HCEC 1CT (cell line): ENCODE data around the gene MAPKBP1.

Source experiments
- DNase-seq: peaks from one replicate; pipeline ENCODE4 v3.0.0-alpha.2; 2017

Gene MAPKBP1

DNA sequence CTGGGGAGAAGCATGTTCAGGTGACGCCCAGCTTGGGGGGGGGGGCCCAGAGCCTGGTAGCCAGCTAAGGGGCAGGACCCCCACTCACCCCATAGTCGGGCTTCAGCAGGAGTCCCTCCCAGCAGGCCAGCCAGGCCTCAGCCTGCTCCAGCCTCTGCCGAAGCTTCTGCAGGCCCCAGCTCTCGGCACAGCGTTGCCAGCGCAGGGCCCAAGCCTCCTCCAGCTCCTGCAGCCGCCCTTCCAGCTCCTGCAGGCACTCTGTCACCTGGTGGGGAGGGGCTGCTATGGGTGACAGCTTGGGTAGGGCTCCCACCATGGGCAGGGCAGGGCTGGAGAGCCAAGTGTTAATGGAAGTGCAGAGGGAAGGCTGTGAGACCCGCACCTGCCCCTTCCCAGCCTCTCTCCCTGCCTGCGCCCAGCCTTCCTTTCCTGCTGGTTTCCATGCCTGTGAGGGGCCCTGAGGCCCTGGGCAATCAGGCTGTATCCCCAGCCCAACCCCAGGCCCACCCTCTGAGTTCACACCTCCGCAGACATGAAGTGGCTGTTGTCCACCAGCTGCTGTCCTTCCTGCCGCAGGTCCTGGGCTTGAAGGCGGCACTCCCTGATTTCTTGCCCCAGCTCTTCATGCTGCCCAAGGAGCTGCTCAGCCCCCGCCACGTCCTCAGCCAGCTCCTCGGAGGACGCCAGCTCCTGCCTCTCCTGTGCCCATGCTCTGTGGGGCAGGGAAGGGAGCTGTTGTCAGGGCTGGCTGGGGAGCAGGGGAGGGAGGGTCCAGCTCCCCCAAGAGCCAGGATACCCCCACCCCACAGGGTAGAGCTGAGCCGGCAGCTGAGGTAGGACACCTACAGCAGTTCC, 78.7 kb downstream of the MAPKBP1 start:
- DNase-seq, result no peak

DNA sequence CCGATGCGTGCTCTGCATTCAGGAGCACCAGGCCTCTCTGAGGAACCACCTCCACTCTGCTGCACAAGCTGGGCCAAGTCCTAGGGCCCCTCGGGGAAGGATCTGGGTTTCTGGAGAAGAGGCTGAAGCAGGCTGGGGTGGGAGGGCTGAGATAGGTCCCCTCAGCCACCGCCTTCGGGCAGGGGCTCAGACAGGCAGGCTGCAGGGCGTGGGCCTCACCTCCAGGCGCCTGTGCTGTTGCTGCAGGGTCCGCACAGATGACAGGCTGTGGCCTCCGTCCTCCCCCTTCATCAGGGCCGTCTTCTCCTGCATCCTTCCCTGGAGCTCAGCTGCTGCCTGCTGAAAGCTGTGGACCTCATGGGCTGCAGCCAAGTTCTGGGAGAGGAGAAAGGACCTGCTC, 79.5 kb downstream of the MAPKBP1 start:
- DNase-seq, result no peak

DNA sequence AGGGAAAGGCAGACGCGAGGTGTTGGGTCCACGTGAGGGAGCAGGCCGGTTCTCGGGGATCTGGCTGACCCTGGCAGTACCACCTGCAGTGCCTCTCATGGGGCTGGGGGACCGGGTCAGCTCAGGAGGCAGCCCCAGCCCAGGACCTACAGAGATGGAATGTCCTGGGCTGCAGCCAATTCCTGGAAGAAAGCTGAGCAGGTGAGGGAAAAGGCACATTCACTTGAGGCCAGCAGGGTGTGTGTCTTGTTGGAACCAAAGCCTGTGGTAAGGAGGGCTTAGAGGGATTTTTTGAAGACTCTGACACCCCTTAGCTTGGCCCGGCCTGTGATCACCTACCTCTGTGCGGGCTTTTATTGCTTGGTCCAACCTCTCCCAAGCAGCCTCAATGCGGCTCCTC, 80.2 kb downstream of the MAPKBP1 start:
- DNase-seq, result no peak

DNA sequence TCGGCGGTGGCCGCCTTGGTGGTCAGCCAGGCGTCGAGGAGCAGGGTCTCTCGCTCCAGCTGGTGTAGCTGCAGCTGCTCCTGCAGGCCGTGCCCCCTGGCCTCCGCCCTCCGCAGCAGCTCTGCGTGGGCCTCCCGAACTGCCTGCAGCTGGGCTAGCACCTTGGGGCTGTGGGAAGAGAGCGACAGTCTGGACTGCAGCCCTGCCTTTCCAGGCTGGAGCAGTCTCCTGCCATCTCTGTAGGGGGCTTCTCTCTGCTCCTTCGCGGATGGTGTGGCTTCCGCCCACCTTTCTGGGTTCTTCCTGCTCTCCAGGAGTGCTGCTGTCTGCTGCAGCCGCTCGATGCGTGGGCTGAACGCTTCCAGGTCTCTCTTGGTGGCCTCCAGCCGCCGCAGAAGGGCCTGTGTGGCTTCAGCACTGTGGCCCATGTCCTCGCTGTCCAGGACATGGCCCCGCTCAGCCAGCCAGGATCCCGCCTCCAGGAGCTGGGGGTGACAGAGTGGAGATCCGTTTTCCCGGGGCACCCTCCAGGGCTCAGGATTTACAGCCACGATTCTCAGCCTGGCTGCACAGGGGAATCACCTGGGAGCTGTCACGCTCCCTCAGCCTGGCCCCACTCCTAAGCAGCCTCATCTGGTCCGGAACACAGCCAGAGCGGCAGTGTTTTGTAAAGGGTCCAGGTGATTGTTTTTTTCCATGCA, 81.1 kb downstream of the MAPKBP1 start:
- DNase-seq, result no peak

DNA sequence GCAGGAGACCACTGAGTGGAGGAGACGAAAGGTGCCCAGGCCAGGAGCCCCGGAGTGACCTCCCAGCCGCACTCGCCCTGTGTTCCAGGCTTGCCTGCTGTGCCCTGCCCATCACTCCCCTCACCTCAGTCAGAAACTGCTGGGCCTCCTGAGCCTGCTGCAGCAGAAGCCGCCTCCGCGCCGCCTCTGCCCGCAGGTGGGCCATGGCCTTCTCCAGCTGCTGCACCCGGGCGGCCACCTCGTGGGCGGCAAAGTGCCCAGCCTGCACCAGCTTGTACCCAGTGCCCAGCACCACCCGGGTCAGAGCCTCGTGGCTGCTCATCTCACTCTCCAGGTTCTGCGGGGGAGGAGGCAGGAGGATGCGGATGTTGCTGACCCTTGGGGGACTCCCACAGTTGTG, 82.0 kb downstream of the MAPKBP1 start:
- DNase-seq, result no peak

DNA sequence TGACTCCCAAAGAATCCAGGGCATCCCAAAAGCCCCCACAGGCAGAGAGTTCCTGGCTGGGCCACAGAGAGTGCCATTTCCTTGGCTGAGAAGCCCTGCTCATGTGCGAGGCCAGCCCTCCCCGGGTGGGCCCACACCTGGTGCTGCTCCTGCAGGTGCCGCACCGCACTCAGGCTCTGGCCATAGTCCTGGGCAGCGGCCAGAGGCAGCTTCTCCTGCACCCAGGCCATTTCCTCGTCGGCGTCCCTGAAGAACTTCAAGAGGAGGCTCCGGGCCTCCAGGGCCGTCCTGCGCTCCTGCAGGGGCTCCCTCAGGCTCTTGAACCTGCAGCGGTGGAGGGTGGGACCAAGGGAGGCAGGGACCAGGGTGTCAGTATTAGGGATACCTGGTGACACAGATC, 82.4 kb downstream of the MAPKBP1 start:
- DNase-seq, result no peak

DNA sequence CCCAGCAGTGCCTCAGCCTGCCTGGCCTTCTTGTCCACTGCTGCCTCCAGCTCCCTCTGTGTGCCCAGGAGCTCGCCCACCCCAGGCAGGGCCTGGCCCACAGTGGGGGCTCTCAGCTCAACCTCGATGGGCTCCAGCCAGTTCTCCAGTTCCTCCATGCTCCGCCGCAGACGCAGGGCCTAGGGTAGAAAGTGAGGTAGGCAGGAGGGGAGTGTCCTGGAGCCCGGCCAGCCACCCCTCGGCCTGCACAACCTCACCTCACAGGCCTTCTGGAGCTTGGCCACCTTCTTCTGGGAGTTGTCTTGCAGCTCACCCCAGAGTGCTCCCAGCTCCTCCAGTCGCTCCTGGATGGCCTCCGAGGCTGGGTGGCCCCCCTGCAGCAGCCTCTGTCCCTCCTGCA, 83.0 kb downstream of the MAPKBP1 start:
- no peak for DNase-seq

DNA sequence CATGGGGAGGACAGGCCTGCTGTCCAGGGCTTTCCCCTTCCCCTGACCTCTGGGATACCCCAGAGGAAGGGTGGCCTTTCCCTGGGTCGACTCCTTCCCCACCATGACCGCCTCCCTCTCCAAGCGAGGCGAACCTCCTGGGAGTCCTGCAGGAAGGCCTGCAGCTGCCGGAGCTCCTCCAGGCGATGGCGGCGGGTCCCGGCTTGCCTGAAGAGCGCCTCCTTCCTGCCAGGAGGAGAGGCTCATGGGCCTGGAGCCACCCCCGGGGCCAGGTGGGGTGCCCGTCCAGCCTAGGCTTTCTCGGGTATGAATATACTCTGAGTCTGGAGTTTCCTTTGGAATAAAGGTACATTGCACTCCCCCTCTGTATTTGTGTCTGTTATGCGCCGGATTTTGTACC, 84.5 kb downstream of the MAPKBP1 start:
- DNase-seq, result no peak

DNA sequence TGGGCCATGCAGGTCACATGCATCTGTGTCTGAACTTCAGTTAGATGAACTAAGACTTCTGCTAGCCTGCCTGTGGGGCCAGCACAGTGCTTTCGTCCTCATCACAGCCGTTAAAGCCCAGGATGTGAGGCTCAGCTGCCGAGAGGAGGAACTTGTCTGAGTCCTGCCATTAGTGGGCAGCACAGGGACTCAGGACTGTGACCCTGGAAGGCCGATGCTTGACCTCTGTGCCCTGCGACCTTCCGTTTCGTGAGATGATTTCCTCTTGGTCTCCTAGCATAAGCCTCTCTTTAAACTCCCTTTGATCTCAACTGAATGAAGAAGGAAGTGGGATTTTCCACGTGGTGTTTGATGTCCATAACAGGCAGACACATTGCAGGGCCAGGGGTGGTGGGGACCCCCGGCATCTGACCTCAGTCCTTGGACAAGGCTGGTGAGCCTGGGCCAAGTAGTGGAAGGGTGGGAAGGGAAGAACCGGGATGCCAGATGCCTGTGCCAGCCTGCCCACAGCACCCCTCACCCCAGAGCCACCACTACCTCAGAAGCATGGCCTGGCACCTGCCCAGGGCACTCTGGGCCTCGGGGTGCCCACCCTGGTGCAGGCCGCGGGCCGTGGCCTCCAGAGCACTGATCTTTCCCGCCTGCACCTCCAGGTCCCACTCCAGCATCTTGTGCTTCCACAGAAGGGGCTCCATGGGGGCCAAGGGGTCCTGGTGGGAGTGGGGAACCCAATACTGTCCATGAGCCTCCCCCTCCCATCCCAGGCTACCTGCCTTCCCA, 86.0 kb downstream of the MAPKBP1 start:
- DNase-seq, result no peak

DNA sequence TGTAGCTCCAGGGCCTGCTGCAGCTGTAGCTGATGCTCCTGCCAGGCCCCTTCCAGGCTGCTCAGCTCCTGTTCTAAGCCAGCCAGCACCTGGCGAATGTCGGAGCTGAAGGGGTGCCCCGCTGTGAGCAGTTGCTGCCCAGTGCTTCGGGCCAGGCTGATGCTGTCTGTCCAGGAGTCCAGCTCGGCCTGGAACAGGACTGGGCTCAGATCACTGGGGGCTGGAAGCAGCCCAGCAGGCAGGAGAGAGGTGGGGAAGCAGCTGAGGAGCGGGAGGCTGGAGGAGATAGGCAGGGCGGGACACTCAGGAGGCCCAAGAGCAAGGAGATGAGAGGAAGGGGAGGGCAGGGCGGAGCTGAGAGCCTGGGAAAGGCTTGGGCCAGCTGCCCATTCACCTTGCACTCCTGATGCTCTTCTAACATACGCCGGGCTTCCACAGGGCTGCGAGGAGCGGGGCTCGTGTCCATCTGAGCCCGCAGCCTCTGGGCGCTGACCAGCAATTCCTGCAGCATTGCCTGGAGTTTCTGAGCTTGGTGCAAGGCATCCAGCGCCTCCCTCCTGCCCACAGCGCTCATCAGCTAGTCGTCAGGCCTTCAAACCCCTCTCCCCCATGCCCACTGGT, 87.6 kb downstream of the MAPKBP1 start:
- no peak for DNase-seq

DNA sequence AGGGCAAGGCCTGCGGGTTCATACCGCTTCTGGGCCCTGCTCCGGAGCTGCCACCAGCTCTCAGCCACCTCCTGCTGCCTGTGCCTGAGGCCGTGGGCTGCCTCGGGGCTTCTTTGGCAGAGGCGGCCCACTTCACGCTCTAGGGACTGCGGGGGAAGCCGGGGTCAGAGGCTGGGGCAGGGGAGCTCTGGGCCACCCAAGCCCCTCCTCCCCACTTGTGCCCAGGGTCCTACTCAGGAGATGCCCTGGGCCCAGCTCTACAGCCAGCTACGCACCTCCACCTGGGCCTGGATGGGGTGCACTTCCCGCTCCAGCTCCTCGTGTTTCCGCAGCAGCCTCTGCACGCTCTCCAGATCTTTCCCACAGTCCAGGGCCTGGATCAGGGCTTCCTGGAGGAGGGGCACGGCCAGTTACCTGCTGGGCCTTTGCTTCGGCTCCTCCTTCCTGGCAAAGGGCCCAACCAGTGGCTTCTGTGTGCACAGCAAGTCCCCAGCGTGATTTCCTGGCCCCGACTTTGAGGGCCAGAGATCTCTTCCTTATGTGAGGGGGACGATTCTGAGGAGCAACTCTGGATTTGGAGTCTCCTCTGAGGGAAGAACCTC, 88.3 kb downstream of the MAPKBP1 start:
- DNase-seq, result no peak

DNA sequence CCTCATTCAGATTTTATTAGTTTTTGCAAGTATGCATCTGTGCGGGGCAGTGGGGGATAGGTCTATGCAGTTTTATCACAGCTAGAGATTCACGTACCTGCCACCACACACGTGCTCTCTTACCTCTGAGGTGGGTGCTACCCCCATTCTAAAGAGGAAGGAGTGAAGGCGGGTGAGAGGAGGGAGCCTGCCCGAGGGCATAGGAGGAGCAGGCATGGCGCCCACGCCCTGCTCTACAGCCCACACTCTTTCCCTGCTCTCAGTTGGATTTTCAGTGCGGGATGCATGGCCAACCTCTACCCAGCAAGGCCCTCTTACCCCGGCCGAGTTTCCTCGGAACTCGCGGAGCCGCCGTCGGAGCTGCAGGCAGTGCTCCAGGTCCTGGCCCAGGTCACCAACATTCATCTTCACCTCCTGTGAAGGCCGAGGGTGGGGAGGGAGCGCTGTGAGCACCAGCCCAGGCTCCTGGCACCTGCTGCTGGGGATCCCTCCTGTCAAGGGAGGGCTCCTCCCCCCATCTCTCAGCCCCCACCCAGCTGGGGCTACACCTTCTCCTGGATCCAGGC, 91.3 kb downstream of the MAPKBP1 start:
- no peak for DNase-seq

DNA sequence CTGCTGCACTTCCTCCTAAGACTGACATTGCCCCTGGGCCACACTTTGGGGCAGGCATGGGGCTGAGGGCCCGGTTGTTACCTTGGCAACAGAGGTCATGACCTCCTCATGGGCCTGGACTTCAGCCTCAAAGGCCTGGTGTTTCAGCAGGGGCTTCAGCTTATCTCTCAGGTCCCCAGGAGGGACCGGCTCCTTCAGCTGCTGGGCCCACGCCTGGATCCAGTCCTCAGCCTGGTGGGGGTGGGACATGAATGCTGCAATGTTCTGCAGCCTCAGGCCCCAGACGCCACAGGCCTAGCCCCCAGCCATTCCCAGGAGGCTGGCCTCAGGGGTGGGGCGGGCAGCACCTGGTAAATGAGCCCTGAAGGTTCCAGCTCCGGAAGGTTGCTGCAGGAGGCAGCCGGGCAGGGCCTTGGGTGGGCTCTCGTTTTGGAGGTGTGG, 92.0 kb downstream of the MAPKBP1 start:
- DNase-seq, result no peak

DNA sequence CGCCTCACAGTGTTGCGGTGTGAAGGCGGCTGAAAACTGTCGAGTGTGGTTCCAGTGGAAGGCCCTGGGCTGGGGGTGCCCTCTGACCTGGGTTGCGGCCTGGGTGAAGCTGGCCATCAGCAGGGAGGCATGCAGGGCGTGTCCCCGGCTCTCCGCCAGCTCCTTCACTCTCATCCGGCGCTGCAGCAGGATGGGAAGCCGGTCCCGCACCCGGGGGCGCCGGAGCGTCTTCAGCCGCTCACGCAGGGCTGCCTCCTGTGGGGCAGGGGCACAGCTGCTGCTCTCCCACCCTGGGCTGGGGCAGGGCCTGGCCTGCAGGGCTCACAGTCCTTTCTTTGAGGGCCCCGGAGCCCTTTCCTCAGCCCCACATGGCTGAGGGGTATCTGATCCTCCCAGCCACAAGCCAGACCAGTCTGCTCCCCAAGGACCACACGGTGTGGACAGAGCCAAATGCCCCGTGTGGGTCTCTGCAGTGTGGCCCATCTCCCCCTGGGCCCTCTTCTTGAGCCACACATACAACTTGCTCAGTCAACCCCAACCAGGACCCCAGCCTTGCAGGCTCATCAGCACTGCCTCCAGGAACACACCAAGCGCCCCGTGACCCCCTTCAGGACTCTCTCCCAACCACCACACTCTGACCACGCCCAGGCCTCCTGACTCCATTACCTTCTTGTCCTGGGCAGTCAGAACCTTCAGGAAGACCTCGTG, 92.7 kb downstream of the MAPKBP1 start:
- no peak for DNase-seq

DNA sequence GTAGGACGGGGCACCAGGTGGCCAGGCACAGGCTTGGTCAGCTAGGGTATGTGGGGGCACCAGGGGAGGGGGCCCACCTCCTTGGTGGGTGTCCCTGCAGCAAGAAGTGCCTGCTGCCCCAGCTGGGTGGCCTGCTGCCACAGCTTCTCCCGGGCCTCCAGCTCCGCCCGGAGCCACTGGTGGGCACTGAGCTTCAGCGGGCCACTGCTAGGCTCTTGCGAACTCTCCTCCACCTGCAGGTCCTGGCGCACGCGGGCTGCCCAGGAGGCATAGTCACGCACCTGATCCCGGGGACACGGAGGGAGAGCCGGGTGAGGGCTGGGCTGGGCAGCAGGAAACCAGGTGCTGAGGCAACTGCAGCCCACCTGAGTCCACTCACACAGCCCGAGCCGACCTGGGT, 94.0 kb downstream of the MAPKBP1 start:
- DNase-seq, result no peak

DNA sequence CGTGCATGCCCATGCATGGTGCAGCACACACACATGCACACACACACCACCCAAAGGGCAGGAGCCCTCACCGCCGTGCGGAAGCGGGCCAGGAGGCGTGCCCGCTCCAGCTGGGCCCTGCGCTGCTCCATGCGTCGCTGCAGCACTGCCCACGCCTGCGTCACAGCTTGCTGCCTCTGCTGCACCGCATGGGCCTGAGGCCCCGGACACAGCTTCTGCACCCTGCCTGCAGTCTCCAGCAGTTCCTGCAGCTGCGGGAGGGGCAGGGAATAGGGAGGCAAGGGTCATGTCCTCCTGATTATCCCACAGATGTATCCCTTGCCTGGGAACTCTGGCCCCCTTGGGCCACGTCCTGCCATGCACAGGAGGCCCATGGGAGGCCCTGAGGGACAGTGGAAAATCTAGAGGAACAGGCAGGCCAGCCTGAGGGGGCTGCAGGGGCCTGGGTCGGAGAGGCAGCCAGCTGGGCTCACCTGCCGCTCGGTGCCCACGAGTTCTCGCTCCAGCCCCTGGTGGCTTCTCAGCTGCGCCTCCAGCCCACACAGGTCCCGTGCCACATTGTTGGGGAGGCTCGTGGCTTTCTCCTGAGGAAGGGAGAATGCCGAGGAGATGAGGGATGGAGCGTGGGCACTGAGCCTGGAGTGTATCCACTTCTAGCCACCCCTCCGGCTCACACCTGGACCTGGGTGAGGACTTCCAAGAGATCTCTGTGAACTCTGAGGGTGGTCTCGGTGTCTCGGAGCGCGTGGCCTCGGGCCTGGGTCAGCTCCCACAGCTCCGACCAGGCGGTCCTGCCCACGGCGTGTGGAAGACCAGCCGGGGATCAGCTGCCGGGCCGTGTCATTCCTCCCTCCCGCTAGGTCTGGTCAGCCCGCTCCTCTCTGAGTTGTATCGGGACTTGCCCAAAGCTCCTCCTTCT, 95.7 kb downstream of the MAPKBP1 start:
- DNase-seq, result no peak

DNA sequence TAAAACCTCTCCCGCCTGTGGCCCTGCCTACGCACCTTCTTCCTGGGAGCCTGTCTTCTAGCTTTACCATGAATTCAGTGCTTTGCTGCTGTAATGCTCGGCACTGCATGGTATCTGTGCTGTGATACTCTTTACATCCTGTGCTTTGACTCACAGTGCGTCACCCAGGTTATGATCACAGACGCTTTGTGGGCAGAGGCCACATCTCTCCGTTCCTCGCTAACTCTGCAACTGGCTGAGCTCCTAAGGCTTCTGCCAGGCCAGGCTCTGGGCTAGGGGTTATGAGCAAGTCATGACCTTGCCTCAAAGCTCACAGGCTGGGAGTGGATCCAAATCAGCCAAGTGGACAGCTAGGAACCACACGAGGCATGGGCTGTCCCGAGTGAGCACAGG, 96.4 kb downstream of the MAPKBP1 start:
- peak; percentile 84 for DNase-seq

DNA sequence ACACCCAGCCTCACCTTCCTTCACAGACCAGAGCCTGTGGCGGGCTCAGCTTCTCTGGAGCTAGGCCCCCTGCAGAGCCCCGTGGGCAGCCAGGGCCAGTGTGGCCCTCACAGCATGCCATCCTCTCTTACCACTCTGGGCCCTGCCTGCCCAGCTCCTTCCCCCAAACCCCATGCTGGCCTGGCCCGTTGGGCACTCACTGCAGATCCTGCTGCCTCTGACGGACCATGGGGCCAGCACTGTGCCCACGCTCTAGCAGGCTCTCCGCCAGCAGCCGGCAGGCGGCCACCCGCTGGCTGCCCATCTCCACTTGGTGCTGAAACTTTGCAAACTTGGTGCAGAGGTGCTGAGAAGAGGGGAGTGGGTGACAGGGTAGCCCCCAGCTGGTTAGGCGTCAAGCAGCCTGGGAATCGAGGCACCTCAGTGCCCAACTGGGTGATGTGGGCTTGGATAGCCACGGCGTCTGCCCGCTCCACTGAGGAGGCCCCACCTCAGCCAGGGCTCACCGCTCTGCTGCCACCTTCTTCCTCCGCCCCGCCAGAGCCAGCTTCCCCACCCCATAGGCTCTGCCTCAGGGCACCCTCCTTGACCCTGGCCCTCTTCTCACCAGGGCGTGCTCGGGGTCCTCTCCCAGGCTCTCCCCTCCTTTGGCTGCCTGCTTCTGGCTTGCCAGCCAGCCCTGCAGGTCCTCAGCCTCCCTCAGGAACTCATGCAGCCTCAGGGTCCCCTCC, 97.1 kb downstream of the MAPKBP1 start:
- DNase-seq, result no peak

DNA sequence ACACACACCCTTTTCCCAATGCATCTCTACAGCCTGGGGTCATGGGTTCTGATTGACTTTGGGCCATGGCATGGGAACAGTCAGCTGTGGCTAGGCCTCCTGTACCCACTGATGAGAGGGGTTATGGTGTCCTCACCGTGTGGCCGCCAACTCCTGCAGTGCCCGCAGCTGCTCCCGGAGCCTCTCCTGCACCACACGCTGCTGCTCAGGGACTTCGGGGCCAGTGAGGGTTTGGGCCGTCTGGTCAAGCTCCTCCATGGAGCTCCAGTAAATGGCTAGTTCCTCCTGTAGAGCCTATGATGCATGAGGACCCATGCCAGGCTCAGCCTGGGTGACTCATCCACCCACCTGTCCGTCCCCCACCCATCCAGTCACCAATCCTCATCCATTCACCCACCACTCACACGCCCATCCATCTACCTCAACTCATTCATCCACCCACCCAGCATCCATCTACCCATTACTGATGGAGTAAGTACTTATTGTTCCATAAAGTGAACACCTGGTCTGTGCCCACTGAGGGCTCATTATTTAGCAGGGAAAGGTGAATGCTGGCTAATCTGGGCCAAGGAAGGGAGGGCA, 98.0 kb downstream of the MAPKBP1 start:
- no peak for DNase-seq

DNA sequence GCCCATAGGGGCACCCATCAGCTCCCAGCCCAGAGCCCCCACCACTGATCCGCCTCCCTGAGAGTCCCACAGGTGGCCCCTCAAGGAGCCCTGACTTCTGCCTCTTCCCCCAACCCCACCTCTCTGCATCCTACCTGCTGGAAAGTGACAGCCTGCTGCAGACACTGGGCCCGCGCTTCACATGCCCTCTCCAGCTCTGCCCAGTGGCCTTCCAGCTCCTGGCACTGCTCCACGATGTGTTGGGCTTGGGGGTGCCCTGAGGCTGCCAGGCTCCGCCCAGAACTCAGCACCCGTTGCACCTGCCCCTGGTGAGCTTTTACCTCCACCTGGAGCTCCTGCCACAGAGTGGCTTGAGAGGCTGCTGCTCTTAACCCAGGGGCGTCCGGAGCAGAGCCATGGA, 99.4 kb downstream of the MAPKBP1 start:
- no peak for DNase-seq
